ENCODE measurements around the gene STX18. TPM values are rescaled to one million over a fixed set of nuclear protein-coding genes. Genes with fewer than 3 reads are reported as not detected.

The STX18 gene
- total and polyA plus RNA-seq, 11 donors, result 10.1 to 26.1 (median 18.0) TPM

GRCh38 chr4:4535590-4535989 is 6.3 kb downstream of the STX18 start:
- Histone ChIP-seq H3K4me3 (no peak overlapping the region), H3K27ac (no peak overlapping the region), H3K9me3 (no peaks in the 10 kb centered on the region), H3K27me3 (no peaks in the 10 kb centered on the region), H3K36me3 (no peaks in the 10 kb centered on the region), H3K4me1 (peaks cover 0 to 29% (median 12%) of the 10 kb centered on the region in 12 donors)
- intact Hi-C loops (cut with DNase I), result no loop called here
- ATAC-seq (no peak), DNase-seq (no peak)
- no peak for TF ChIP-seq POLR2A (IDR thresholded peaks at IDR 0.05)
- TF ChIP-seq CTCF (IDR thresholded peaks at IDR 0.05), result no peak

- WGBS, 4 donors, result 97 to 98% (median 97%) methylated on average over 9 of the region's 9 CpGs
- no peaks in the 10 kb centered on the region for H3K27me3 ChIP-seq
- TF ChIP-seq POLR2A (IDR thresholded peaks at IDR 0.05), result no peak
- TF ChIP-seq CTCF (IDR thresholded peaks at IDR 0.05), result no peak
- H3K4me3 ChIP-seq, result no peak overlapping the region
- ATAC-seq (no peak), DNase-seq (no peak)
- H3K9me3 ChIP-seq, result no peaks in the 10 kb centered on the region
- H3K27ac ChIP-seq, result no peak overlapping the region
- H3K36me3 ChIP-seq, result no peaks in the 10 kb centered on the region
- peaks cover 0 to 20% (median 4%) of the 10 kb centered on the region in 12 donors for H3K4me1 ChIP-seq
- intact Hi-C loops (cut with DNase I), result no loop called here
These were observed 7.2 kb downstream of the STX18 start for GRCh38 chr4:4534515-4535145.

GRCh38 chr4:4533461-4534169 is 8.2 kb downstream of the STX18 start:
- Histone ChIP-seq H3K27me3 (no peaks in the 10 kb centered on the region), H3K27ac (no peak overlapping the region), H3K36me3 (peaks cover 0 to 4% (median 0%) of the 10 kb centered on the region in 9 donors), H3K9me3 (no peaks in the 10 kb centered on the region), H3K4me1 (peaks cover 0 to 11% (median 0%) of the 10 kb centered on the region in 12 donors), H3K4me3 (no peak overlapping the region)
- WGBS, 4 donors, result 88 to 92% (median 91%) methylated on average over 8 of the region's 8 CpGs
- no peak for DNase-seq
- ATAC-seq, result no peak
- TF ChIP-seq CTCF (IDR thresholded peaks at IDR 0.05), result no peak
- no peak for TF ChIP-seq POLR2A (IDR thresholded peaks at IDR 0.05)
- intact Hi-C loops (cut with DNase I), result no loop called here

- Histone ChIP-seq H3K4me3 (no peak overlapping the region), H3K4me1 (peaks cover 0 to 11% (median 0%) of the 10 kb centered on the region in 12 donors), H3K27ac (no peak overlapping the region), H3K9me3 (no peaks in the 10 kb centered on the region), H3K27me3 (no peaks in the 10 kb centered on the region), H3K36me3 (peaks cover 0 to 4% (median 0%) of the 10 kb centered on the region in 9 donors)
- intact Hi-C loops (cut with DNase I), result no loop called here
- TF ChIP-seq CTCF (IDR thresholded peaks at IDR 0.05) (no peak), POLR2A (IDR thresholded peaks at IDR 0.05) (no peak)
- ATAC-seq (no peak), DNase-seq (no peak)
- WGBS, 4 donors, result 90 to 96% (median 95%) methylated on average over 3 of the region's 3 CpGs
These were observed 9.3 kb downstream of the STX18 start for GRCh38 chr4:4532371-4533154.
